HCT116 (cell line): ENCODE measurements around the gene EPHA3. TPM values are rescaled to one million over a fixed set of nuclear protein-coding genes. Genes with fewer than 3 reads are reported as not detected.

Source experiments
- ATAC-seq: fragments of 200-7000 bp; cut with Tn5 transposase; 2 replicates; pipeline ENCODE4 v1.9.1; 2020; ENCODE audit warnings: mild to moderate bottlenecking, moderate library complexity
- BruUV-seq: library from RNA; stranded (reverse); fragments of 400-500 nt; replicated peaks from 2 replicates; lab custom pipeline; 2021; lab: Mats Ljungman, UMichigan
- CTCF ChIA-PET: fragments of 300-600 bp; sonication (Branson Sonifier 250); formaldehyde crosslinking; loops from one replicate; lab custom pipeline; 2021; ENCODE audit warnings: antibody characterized with exemption; lab: Charles Lee
- POLR2A ChIA-PET: fragments of 300-600, 350-600 bp; sonication (Branson Sonifier 250); formaldehyde crosslinking; loops from one replicate; lab custom pipeline; 2021; ENCODE audit warnings: antibody characterized with exemption; lab: Charles Lee
- RAD21 ChIA-PET, 2 experiments: fragments of 300-600 bp; sonication (Branson Sonifier 250); formaldehyde crosslinking; loops; one replicate each; lab custom pipeline; 2023; ENCODE audit warnings: low total read pairs in 2 of 2; ENCODE audit not compliant: uncharacterized antibody in 2 of 2, unreplicated experiment in 2 of 2, low non-redundant PET in 1 of 2; lab: Charles Lee
- DNase-seq: peaks from one replicate; pipeline ENCODE4 v3.0.0-alpha.2; 2010; ENCODE audit warnings: low read depth, low spot score
- H2AFZ ChIP-seq: fragments of 200-600 bp; shearing (Covaris generic), sonication (generic); 2 replicates; pipeline ENCODE4 v1.6.1; 2017; ENCODE audit warnings: low read depth, mixed run types, mixed read lengths, antibody characterized with exemption, low read length; ENCODE audit not compliant: poor library complexity, severe bottlenecking
- H3K27ac ChIP-seq: 2 replicates; pipeline ENCODE4 v1.5.1; 2012; ENCODE audit warnings: low read depth, low read length
- H3K27me3 ChIP-seq: fragments of 200-600 bp; sonication (generic); 2 replicates; pipeline ENCODE4 v1.6.1; 2016; ENCODE audit warnings: mixed run types, low read length, mixed read lengths; ENCODE audit not compliant: insufficient read depth
- H3K36me3 ChIP-seq, 2 experiments: fragments of 200-500 bp in 1 of 2; fragments of 200-600 bp in 1 of 2; sonication (Bioruptor generic) in 1 of 2; sonication (generic) in 1 of 2; 2 replicates each; pipeline versions ENCODE4 v1.5.1 to v1.6.1; 2014 to 2016; ENCODE audit warnings: low read length in 2 of 2, inconsistent platforms in 1 of 2, mixed read lengths in 1 of 2, mixed run types in 1 of 2; ENCODE audit not compliant: insufficient read depth in 2 of 2, control insufficient read depth in 1 of 2
- H3K4me1 ChIP-seq, 2 experiments: fragments of 200-600 bp in 1 of 2; sonication (generic) in 1 of 2; 2 replicates each; pipeline versions ENCODE4 v1.5.1 to v1.6.1; 2012 to 2017; ENCODE audit warnings: low read length in 2 of 2, inconsistent platforms in 1 of 2, mild to moderate bottlenecking in 1 of 2, mixed read lengths in 1 of 2, mixed run types in 1 of 2, moderate library complexity in 1 of 2; ENCODE audit not compliant: insufficient read depth in 2 of 2, control insufficient read depth in 1 of 2
- H3K4me2 ChIP-seq: fragments of 200-600 bp; sonication (generic); 2 replicates; pipeline ENCODE4 v1.6.1; 2017; ENCODE audit warnings: mixed run types, low read length, mixed read lengths
- H3K4me3 ChIP-seq, 2 experiments: fragments of 200-600 bp in 1 of 2; sonication (generic) in 1 of 2; replicated peaks in 1 of 2; 2 replicates each; pipeline ENCODE4 v1.5.1; 2011 to 2016; ENCODE audit warnings: low read length in 2 of 2, control low read depth in 1 of 2, low read depth in 1 of 2, mild to moderate bottlenecking in 1 of 2, mixed read lengths in 1 of 2, mixed run types in 1 of 2
- H3K79me2 ChIP-seq: fragments of 200-600 bp; sonication (generic); 2 replicates; pipeline ENCODE4 v1.6.1; 2017; ENCODE audit warnings: mild to moderate bottlenecking, mixed run types, low read length, moderate library complexity, mixed read lengths; ENCODE audit not compliant: insufficient read depth
- H3K9ac ChIP-seq: fragments of 200-600 bp; sonication (generic); 2 replicates; pipeline ENCODE4 v1.6.1; 2016; ENCODE audit warnings: low read length, mixed read lengths
- H3K9me2 ChIP-seq: fragments of 200-600 bp; sonication (generic), shearing (Covaris generic); 2 replicates; pipeline ENCODE4 v1.6.1; 2017; ENCODE audit warnings: mixed run types, mild to moderate bottlenecking, moderate library complexity; ENCODE audit not compliant: insufficient read depth
- H3K9me3 ChIP-seq, 2 experiments: fragments of 200-500 bp in 1 of 2; fragments of 200-600 bp in 1 of 2; sonication (Bioruptor generic) in 1 of 2; sonication (generic) in 1 of 2; 2 replicates each; pipeline ENCODE4 v1.6.1; 2014 to 2017; ENCODE audit warnings: low read length in 2 of 2, mixed read lengths in 2 of 2, inconsistent platforms in 1 of 2, low read depth in 1 of 2, mild to moderate bottlenecking in 1 of 2, mixed run types in 1 of 2, moderate library complexity in 1 of 2; ENCODE audit not compliant: control insufficient read depth in 1 of 2, insufficient read depth in 1 of 2
- H4K20me1 ChIP-seq: fragments of 200-600 bp; sonication (generic), shearing (Covaris generic); 2 replicates; pipeline ENCODE4 v1.6.1; 2017; ENCODE audit warnings: mixed run types, mild to moderate bottlenecking, moderate library complexity; ENCODE audit not compliant: insufficient read depth
- ELF1 ChIP-seq: IDR thresholded peaks from 2 replicates; pipeline ENCODE4 v1.6.1; 2012; ENCODE audit warnings: low read depth, borderline replicate concordance
- EZH2 ChIP-seq: fragments of 200-600 bp; sonication (generic); IDR thresholded peaks from 2 replicates; pipeline ENCODE4 v1.6.1; 2017; ENCODE audit warnings: antibody characterized with exemption, mixed run types
- JUND ChIP-seq: IDR thresholded peaks from 2 replicates; pipeline ENCODE4 v1.6.1; 2012
- POLR2A ChIP-seq: IDR thresholded peaks from 2 replicates; pipeline ENCODE4 v1.7.0; 2011; ENCODE audit warnings: borderline replicate concordance; ENCODE audit not compliant: insufficient read depth, insufficient read length; ENCODE audit errors: extremely low read depth
- POLR2AphosphoS5 ChIP-seq: IDR thresholded peaks from 2 replicates; pipeline ENCODE4 v1.6.1; 2011; ENCODE audit warnings: mild to moderate bottlenecking, low read depth, low read length, moderate library complexity
- REST ChIP-seq: IDR thresholded peaks from 2 replicates; pipeline ENCODE4 v1.6.1; 2012; ENCODE audit warnings: low read depth
- intact Hi-C: fragments of 100-400 bp; cut with micrococcal nuclease; formaldehyde crosslinking; loops from 2 replicates; pipeline ENCODE4 v1.10.0; 2022
- total RNA-seq: library from RNA; stranded (reverse); gene quantifications from one replicate; pipeline ENCODE4 v1.2.1, GENCODE V29; 2021; ENCODE audit not compliant: unreplicated experiment
- TF ChIP-seq, protein P1 (sequence below): IDR thresholded peaks from 2 replicates; pipeline ENCODE4 v1.6.1; 2012

EPHA3 gene
- total RNA-seq, 1 experiment from 2014 or later: not detected

DNA sequence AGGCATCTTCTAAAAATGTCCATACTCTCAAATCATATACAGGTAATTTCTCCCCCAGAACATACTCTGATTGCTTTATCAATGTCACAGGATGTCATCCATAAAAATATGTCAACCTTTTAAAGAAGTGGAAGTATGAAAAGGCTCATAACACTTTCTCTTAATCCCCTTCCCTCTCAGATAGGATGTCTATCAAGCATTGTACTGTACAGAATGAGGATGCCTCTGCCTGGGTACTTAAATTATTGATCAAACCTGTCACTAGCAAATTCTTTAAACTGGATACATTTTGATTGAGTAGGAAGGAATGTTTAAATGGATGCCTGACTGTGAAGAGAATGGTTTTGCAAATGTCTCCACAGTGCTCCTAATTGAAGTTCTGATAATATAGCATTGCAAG lies 168.7 kb downstream of the EPHA3 start:
- no peak overlapping the region for H2AFZ ChIP-seq
- H4K20me1 ChIP-seq: no peaks in the 10 kb centered on the region; the same call in 1 of the 2 replicates
- no peaks in the 10 kb centered on the region for H3K36me3 ChIP-seq
- POLR2A ChIA-PET: no interaction called here
- RAD21 ChIA-PET: no interaction called here
- H3K4me2 ChIP-seq: no peak overlapping the region
- ATAC-seq: no peak
- no peaks in the 10 kb centered on the region for H3K27me3 ChIP-seq
- H3K79me2 ChIP-seq: no peaks in the 10 kb centered on the region
- H3K4me1 ChIP-seq: no peaks in the 10 kb centered on the region
- TF ChIP-seq JUND: no peak
- no peak for TF ChIP-seq POLR2AphosphoS5
- no peak for TF ChIP-seq EZH2
- TF ChIP-seq REST: no peak
- no peak for TF ChIP-seq ELF1
- TF ChIP-seq, protein P1, sequence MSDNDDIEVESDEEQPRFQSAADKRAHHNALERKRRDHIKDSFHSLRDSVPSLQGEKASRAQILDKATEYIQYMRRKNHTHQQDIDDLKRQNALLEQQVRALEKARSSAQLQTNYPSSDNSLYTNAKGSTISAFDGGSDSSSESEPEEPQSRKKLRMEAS: no peak
- TF ChIP-seq POLR2A: no peak
- no peak overlapping the region for H3K27ac ChIP-seq
- BruUV-seq: no TSS peak
- CTCF ChIA-PET: no interaction called here
- no peak for DNase-seq
- intact Hi-C loops: no loop called here
- H3K4me3 ChIP-seq: no peak overlapping the region
- H3K9ac ChIP-seq: no peak overlapping the region
- no peaks in the 10 kb centered on the region for H3K9me2 ChIP-seq
- peaks cover 28 to 32% of the 10 kb centered on the region in 2 experiments; a peak in 2 of 4 replicates for H3K9me3 ChIP-seq
